CD4-positive, alpha-beta T cell treated with Interleukin-10 for 1 hour (primary cell): ENCODE results near the gene PPP1R7.

Experiments used
- DNase-seq: peaks from one replicate; pipeline ENCODE4 v3.0.0-alpha.2; 2020

Gene PPP1R7

DNA sequence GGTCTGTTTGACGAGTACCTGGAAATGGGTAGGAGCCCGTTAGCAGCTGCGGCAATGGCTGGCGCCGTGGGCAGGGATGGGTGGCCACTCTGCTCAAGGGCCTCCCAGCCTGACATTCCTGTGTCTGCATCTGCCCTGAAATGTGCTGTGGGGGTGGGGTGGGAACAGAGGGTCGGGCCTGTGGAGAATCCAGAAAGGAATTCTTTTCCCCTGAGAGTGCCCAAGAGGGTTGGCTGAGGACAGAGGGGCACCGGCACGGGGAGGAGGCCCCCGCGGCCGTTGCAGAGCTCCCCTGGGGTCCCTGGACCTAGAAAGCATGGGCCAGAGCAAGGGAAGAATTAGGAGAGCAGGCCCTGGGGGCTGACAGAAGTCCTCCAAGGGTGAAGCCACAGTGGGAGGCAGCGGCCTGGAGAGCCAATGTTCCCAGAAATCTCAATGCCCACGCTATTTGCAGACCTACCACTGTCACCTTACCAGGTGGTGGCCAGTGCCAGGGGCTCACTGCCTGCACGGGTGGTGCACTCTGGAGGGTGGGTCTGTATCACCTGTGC, 66.0 kb downstream of the PPP1R7 start:
- DNase-seq, result no peak

DNA sequence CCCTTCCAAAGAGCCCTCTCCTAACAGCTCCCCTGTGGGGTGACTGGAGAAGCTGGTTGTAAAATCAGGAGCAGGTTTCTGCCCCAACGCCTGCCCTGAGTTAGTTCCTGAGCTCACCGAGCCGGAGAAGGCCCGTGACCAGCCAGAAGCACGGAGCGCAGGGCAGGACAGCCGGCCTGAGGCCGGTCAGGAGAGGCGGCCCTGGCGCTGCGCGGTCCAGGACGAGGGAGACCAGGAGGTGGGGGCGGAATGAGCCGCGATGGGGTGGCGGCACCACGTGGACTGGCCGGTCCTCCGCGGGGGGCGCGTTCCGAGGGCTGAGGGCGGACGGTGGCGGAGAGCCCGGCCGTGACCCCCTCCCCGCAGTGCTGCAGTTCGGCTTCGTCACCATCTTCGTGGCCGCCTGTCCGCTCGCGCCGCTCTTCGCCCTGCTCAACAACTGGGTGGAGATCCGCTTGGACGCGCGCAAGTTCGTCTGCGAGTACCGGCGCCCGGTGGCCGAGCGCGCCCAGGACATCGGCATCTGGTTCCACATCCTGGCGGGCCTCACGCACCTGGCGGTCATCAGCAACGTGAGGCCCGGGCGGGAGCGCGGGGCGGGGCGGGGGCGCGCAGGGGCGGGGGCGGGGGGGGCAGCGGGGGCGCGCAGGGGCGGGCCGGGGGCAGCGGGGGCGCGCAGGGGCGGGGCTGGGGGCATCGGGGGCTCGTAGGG, 67.2 kb downstream of the PPP1R7 start:
- peak; percentile 40 for DNase-seq

DNA sequence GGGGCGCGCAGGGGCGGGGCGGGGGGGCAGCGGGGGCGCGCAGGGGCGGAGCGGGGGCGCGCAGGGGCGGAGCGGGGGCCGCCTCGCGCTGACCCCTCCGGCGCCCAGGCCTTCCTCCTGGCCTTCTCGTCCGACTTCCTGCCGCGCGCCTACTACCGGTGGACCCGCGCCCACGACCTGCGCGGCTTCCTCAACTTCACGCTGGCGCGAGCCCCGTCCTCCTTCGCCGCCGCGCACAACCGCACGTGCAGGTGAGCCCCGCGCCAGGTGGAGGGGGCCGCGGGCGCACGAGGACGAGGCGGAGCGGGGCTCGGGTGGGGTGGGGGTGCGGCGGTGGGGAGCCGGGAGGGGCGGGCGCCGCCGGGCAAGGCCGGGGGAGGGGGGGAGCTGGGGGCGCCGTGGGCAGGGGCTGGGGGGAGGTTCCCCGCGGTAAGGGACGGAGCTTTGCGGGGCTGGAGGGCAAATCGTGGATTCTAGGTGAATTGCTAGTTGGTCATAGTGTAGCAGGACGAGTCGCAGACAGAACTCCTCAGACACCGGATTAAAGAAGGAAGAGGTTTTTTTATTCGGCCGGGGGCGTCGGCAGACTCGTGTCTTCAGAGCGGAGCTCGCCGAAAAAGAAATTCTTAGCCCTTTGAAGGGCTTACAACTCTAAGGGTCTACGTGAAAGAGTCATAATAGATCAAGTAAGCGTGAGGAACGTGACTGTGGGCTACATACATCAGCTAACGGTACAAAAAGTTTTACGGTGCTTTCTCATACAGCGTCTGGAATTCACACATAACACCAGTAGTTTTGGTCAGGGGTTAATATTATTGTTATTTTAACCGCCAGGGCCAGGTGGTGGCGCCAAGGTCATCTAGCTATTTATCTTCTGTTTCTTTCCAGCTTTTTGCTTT, 68.1 kb downstream of the PPP1R7 start:
- DNase-seq, result peak; percentile 41

DNA sequence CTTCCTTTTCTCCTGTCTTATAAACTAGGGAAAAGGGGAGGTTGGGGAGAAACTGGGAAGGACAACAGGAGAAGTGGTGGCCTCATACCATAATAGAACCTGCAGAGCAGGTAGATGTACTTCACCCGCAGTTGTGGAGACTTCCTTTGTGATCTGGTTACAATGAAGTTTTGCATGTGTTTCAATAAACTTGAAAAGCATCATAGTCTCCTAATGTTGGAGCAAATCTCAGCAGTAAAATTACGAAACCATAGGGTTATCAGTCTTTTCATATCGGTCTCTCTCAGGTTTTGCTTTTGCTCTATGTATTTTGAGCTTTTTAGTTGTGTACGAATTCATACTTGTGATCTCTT, 68.7 kb downstream of the PPP1R7 start:
- DNase-seq, result no peak

DNA sequence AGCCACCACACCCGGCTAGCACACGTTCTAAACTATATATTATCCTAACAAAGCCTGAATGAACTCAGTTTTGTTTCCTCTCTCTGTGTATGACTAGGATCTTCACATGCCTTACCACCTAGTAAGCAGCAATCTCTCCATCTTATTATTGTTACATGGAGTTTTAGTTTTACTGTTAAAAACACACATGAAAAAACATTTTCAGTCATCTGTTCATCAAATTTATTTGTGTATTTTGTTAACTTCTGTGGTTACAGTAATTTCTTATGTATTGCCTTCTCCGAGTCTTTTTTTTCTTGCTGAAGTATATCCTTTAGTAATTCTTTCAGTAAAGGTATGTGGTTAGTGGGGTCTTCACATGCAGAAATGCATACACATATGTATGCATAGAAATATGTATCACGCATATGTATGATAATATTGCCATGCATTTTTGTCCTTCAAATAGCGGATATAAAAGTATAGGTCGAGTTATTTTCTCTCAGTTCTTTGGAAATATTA, 69.6 kb downstream of the PPP1R7 start:
- no peak for DNase-seq

DNA sequence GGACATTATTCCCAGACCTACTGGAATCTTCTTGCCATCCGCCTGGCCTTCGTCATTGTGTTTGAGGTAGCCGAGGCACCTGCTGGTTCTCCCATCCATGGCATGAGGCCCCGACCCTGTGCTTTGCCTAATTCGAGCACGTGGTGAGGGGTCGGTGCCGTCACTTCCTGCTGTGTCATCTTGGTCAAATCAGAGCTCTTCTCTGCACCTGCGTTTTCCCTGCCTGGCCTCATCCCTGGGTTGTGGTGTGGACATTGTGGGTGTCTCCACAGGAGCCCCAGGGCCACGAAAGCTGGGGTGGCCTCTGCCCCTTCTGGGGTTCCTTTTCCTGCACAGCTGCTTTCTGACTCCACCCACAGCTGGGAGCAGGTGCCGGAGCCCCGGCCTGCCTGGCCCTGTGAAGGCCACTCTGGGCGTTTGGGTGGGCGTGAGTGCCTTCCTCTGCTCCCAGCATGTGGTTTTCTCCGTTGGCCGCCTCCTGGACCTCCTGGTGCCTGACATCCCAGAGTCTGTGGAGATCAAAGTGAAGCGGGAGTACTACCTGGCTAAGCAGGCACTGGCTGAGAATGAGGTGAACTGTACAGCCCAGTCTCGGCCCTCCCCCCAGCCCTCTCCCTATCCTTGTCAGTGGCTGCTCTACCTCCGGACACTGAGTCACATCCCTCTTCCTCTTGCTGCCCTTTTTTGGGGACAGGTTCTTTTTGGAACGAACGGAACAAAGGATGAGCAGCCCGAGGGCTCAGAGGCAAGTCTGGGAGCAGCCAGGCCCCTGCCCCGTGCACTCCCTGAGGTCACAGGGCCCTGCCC, 73.1 kb downstream of the PPP1R7 start:
- DNase-seq, result no peak

DNA sequence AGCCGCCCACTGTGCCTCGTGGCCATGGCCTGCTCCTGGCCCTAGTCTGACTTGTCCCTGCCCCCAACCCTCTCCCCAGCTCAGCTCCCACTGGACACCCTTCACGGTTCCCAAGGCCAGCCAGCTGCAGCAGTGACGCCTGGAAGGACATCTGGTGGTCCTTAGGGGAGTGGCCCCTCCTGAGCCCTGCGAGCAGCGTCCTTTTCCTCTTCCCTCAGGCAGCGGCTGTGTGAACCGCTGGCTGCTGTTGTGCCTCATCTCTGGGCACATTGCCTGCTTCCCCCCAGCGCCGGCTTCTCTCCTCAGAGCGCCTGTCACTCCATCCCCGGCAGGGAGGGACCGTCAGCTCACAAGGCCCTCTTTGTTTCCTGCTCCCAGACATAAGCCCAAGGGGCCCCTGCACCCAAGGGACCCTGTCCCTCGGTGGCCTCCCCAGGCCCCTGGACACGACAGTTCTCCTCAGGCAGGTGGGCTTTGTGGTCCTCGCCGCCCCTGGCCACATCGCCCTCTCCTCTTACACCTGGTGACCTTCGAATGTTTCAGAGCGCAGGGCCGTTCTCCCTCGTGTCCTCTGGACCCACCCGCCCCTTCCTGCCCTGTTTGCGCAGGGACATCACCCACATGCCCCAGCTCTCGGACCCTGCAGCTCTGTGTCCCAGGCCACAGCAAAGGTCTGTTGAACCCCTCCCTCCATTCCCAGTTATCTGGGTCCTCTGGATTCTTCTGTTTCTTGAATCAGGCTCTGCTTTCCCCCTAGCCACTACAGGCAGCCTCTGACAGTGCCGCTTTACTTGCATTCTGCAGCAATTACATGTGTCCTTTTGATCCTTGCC, 74.0 kb downstream of the PPP1R7 start:
- no peak for DNase-seq

DNA sequence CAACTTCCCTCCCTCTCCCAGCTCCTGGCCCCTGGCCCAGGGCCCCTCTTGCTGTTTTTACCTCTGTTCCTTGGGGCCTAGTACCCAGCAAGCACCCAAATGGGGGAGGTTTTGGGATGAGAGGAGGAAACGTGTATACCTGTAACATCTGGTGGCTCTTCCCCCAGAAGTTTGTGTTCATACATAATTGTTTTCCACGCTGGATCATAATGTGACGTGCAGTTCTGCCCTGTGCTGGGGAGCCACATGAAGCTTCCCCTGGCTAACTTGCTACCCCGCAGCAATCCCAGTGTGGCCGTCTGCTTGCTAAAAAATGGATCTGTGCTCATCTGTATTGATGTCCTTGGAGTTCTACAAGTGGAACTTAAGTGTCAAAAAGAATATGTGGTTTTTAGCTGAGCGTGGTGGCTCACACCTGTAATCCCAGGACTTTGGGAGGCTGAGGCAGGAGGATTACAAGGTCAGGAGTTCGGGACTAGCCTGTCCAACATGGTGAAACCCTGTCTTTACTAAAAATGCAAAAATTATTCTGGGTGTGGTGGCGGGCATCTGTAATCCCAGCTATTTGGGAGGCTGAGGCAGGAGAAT, 74.7 kb downstream of the PPP1R7 start:
- DNase-seq, result no peak

DNA sequence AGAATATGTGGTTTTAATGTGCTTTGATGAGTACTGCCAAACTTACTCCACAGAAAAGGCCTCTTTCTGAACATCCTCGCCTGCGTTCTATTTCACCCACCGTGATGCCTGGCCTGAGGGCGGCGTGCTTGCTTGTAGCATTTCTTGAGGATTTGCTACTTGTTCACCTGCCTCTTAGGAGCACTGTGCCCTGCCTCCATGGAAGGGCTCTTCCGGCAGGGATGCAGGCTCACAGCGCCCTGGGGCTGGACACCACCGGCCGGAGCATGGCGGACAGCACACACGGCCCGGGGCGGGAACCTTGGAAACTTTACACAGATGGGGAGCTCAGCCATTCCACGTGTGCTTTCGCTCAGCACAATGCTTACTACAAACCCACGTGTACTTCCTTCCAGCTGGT, 75.3 kb downstream of the PPP1R7 start:
- no peak for DNase-seq

DNA sequence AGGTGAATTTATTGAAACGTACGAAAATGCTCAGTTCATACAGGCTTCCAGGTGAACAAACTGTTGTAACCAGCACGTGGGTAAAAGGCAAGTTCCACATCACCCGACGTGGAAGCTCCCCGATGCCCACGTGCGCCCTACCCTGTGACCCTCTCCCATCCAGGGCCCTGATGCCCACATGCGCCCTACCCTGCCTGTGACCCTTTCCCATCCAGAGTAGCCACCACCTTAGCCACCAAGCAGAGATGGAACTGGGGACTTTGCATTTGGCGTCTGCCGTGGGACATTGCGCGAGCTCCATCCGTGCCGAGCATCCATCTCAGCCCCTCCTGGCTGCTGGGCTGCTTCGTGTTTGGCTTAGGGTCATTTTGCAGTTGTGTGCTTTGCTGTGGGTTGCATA, 75.7 kb downstream of the PPP1R7 start:
- no peak for DNase-seq

DNA sequence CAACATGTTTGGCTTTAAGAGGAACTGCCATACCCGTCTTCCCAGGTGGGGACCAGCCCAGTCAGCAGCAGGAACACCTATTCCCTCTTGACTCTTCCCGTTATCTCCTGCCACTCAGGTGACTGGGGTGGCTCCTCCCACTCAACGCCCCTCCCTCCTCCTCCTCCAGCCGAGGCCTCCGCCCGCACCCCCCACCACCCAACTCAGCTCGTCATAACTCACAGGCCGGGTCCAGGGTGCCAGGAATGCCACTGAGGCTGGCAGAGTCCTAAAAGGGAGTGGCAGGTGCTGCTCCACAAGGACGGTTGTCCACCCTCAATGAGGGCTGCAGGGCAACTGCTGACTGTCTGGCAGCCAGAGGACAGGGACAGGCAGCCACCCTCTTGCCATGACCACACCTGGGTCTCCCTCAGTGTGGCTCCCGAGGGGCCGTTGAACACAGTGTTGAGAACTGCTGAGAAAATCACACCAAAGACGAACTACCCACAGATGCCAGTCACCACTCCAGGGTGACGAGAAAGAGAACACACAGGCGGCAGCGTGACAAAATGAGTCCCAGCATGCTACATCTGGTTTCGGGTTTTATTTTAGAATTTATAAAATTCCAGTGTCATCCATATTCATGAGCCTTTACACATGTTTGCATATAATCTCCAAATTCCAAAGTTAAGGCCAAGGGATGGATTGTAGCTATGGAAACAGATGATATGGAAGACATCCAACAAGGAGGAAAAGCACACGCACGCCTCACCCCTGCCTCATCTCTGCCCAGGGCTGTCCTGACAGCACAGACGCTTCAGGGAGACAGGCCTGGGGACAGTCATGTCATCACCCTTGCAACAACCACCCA, 76.7 kb downstream of the PPP1R7 start:
- no peak for DNase-seq

DNA sequence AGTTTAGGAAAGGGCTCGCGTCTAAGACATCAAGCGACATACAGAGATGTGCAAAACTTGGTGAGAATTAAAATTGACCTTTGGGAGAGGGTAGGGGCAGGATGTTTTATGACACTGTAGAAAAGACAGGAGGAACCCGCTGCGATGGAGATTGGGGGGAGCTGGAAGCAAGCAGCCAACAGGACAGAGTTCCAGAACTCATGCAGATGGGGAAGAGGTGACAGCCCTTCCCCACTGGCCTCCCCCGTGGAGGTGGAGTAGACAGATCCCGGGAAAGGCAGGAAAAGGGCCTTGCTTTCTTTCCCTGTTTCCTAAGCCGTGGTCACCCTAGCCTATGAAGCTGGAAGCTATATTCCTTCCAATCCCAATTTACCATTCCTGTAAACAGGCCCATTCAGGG, 77.3 kb downstream of the PPP1R7 start:
- no peak for DNase-seq

DNA sequence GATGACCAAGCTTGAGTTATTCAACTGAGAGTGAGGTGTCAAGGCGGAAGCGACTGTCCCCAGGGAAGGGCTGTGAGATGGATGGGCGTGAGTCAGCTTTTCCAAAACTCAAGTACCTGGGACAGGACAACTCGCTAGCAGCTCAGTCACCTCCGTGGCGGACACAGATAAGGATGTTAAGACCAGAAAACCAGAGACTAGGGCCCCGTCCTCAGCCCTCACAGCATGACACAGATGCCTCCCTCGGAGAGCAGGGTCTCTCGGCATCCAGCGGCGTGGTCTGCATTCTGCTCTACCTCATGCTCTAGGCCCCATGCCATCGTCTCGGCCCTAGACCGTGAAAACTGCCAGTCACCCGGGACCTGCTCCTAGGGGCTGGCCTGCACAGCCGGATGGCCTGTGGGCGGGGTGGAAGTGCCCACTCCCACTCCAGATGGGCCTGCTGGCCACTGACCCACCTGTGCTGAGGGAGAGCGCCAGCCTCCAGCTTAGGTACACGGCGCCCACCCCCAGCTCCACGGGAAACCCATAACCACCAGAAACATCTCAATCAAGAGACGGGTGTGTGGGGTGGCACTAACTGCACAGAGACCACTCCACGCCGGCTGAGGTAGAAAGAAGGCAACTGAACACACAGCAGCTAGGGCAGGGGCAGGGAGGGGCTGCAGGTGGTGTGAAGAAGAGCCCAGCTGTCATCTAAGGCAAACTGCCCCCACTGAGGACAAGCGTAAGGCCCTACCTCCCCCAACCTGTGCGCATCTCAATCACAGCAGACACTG, 78.0 kb downstream of the PPP1R7 start:
- DNase-seq, result no peak

DNA sequence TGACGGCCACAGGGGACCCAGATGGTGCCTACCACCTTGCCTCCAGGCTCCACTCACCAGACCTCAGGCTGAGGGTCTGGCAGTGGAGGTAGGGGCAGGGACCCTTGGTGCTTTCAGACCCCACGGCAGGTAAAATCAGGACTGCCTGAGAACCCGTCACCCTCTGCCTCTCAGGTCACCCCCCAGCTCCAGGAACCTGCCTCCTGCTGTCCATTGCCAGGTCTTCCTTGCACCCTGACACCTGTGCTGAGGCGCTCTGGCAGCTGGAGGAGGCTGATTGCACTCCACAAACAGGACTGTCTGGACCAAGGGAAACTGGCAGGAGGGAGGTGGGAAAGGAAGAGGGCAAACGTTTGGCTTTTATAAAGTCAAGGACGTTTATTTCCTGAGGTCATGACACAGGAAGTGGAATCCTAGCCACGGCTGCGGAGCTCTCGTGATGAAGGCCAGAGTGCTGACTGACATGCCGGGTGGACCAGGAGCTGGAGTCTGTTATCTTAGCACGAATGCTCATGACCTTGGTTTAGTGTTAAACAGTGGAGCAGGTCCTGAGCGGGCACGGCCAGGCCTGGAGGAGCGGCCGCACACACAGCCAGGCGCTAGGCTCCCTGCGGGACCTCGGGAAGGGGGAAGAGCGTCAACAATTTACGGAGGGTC, 78.7 kb downstream of the PPP1R7 start:
- DNase-seq, result no peak

DNA sequence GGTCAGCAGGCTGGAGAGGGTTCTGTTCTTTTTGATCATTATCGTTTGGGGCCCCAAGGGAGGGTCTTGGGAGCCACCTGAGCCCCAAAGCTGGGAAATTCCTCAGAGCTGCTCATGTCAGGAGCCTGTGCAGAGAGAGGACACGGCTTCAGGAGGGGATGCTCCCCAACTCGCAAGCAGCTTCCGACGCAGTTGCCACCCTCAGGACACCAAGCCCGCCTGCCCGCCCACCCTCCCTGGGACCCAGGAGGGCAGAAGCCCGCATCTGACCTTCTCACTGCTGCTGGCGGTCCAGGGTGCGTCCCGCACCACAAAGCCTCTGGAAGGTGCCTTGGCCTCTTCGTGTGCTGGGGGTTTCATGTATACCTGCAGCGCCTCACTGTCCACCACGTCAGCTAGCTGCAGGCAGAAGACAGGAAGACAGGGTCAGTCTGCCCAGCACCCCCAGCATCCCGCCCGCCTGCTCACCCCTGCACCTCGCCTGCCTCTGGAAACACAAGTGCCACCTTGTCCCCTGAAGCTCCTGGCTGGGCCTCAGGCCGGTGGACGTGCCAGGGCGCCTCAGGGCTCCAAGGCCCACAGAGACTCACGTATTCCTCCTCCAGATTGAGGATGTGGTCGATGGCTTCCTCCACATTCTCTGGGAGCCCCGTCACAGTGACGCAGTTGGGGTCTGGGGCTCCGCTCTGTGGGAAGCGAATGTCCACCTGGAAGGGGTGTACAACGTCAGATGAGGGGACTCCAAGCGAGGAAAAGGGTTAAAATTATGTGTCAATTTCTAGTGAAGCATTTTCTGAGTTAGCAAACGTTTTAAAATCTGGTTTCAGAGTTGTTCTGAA, 79.5 kb downstream of the PPP1R7 start:
- no peak for DNase-seq

DNA sequence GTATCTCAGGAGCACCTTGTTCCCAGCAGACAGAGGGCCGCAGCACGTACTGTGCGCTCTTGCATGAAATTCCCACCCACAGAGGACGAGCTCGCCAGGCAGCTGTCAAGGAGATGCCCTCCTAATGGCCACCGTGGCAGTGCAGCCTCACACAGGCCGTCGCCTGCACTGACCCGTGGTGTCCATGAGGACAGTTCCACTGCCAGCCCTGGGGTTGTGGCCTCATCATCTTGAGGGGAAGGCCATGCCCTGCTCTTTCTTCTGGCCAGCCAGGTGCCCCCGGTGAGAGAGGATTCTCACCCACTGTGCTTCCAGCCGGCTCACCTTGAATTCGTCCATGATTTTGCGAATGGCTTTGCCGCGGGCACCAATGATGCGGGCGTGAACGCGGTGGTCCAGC, 80.2 kb downstream of the PPP1R7 start:
- DNase-seq, result no peak

DNA sequence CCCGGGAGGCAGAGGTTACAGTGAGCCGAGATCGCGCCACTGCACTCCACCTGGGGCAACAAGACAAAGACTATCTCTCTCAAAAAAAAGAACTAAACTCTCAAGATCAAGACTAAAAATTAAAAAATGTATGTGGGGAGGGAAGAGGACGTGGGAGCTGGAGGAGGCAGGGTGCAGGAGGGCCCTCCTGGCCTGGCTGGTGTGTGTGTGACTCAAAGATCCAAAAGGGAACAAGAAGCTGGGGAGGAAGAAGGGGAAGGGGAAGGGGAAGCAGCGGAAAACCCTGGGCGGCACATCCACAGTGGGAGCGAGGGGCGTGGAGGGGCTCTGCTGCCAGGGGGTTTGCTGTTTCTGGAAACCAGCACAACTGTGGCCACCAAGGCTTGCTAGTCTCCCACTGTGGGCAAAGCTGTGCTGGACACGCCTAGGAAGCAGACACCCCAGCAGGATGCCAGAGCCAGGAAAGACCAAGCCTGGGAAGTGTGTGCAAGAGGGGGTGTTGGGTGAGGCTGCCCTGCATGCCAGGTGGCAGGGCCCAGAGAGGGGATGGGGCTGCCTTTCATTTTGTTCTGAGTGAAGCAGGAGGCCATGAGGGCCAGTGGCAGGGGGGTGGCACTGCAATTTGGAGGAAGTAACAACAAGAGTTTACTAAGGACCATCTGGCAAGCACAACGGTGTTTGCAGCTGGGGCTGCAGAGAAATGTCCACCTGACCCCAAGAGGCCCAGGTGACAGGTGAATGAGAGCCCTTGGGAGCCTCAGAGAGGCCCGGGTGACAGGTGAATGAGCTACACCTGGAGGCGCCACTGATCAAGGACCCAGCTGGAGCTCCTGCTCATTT, 82.7 kb downstream of the PPP1R7 start:
- no peak for DNase-seq
